GM12878 (cell line): ENCODE results near the gene LTA.

Experiments used
- BMI1 ChIP-seq: fragments of 450-650 bp; IDR thresholded peaks from 2 replicates; pipeline ENCODE4 v1.6.1; 2016; ENCODE audit warnings: mild to moderate bottlenecking, moderate library complexity, borderline replicate concordance
- CBX3 ChIP-seq: fragments of 200-600 bp; sonication (generic); IDR thresholded peaks from 2 replicates; pipeline ENCODE4 v1.6.1; 2016; ENCODE audit warnings: low read depth, borderline replicate concordance
- CTCF ChIP-seq, 3 experiments: IDR thresholded peaks in 2 of 3; conservative IDR thresholded peaks in 1 of 3; 2 replicates each; pipeline ENCODE4 v1.5.1; 2011; ENCODE audit warnings: low read depth in 3 of 3, low read length in 3 of 3, mild to moderate bottlenecking in 3 of 3, control low read depth in 2 of 3, moderate library complexity in 2 of 3, inconsistent platforms in 1 of 3, mixed read lengths in 1 of 3; ENCODE audit not compliant: control insufficient read depth in 2 of 3, insufficient read depth in 1 of 3; ENCODE audit errors: extremely low read depth in 1 of 3
- EGR1 ChIP-seq, 2 experiments: IDR thresholded peaks; 1 replicate in 1 of 2; 2 replicates in 1 of 2; pipeline ENCODE4 v1.6.1; 2011 to 2012; ENCODE audit warnings: low read depth in 2 of 2, low read length in 2 of 2, borderline replicate concordance in 1 of 2, mild to moderate bottlenecking in 1 of 2, moderate library complexity in 1 of 2
- ETV6 ChIP-seq, 2 experiments: fragments of 450-650 bp in 1 of 2; IDR thresholded peaks in 1 of 2; conservative IDR thresholded peaks in 1 of 2; 2 replicates each; pipeline ENCODE4 v1.6.1; 2014; ENCODE audit warnings: antibody characterized with exemption in 1 of 2, borderline replicate concordance in 1 of 2, low read depth in 1 of 2, mild to moderate bottlenecking in 1 of 2, moderate library complexity in 1 of 2
- FOXK2 ChIP-seq: fragments of 450-650 bp; IDR thresholded peaks from 2 replicates; pipeline ENCODE4 v1.6.1; 2017; ENCODE audit warnings: mild to moderate bottlenecking, moderate library complexity
- MLLT1 ChIP-seq: fragments of 450-650 bp; IDR thresholded peaks from 2 replicates; pipeline ENCODE4 v1.6.1; 2016; ENCODE audit warnings: mild to moderate bottlenecking
- MYC ChIP-seq: IDR thresholded peaks from 2 replicates; pipeline ENCODE4 v1.6.1; 2011; ENCODE audit warnings: mild to moderate bottlenecking, low read length, moderate library complexity, inconsistent platforms; ENCODE audit not compliant: insufficient read depth, insufficient replicate concordance, insufficient read length, severe bottlenecking
- POLR2AphosphoS5 ChIP-seq: IDR thresholded peaks from 2 replicates; pipeline ENCODE4 v1.6.1; 2011; ENCODE audit warnings: mild to moderate bottlenecking, low read length, inconsistent platforms
- SREBF2 ChIP-seq: IDR thresholded peaks from 2 replicates; pipeline ENCODE4 v1.6.1; 2012; ENCODE audit warnings: mild to moderate bottlenecking, low read length
- TAF1 ChIP-seq: IDR thresholded peaks from 2 replicates; pipeline ENCODE4 v1.6.1; 2011; ENCODE audit warnings: mild to moderate bottlenecking, low read depth, low read length, borderline replicate concordance

GRCh38 chr6:31592396-31592771, 20.3 kb downstream of the LTA start:
- TF ChIP-seq MYC: no peak
- TF ChIP-seq CTCF (IDR thresholded peaks at IDR 0.05 in 2 of 3, conservative IDR thresholded peaks at IDR 0.05 in 1 of 3; ENCODE audit: control insufficient read depth in 2 of 3, extremely low read depth in 1 of 3, insufficient read depth in 1 of 3, low read depth in 3 of 3, low read length in 3 of 3): no peak
- TF ChIP-seq CBX3: no peak
- no peak for TF ChIP-seq ETV6 (conservative IDR thresholded peaks at IDR 0.05 in 1 of 2, IDR thresholded peaks at IDR 0.05 in 1 of 2; ENCODE audit: borderline replicate concordance in 1 of 2, low read depth in 1 of 2)
- TF ChIP-seq MLLT1: 0 out of 2 replicates have a peak, but pooled peaks have one; percentile 5
- TF ChIP-seq SREBF2: no peak
- no peak for TF ChIP-seq FOXK2
- no peak for TF ChIP-seq EGR1 (IDR thresholded peaks at IDR 0.05; ENCODE audit: borderline replicate concordance in 1 of 2, low read depth in 2 of 2, low read length in 2 of 2)
- TF ChIP-seq BMI1: no peak
- no peak for TF ChIP-seq POLR2AphosphoS5
- TF ChIP-seq TAF1: no peak
